NCI-H2196 treated with DMSO at 0.1 percent for 48 hours (cell line): ENCODE measurements around the gene CCNY.

Source experiments
- DNase-seq: peaks from one replicate; lab custom pipeline; 2025; ENCODE audit not compliant: unreplicated experiment; lab: John Stamatoyannopoulos, UW

Gene CCNY

GRCh38 chr10:35467186-35467585 lies 130.9 kb downstream of the CCNY start:
- no peak for DNase-seq

- DNase-seq: no peak
These were observed 134.1 kb downstream of the CCNY start for GRCh38 chr10:35470248-35470924.

- DNase-seq: no peak
These were observed 134.6 kb downstream of the CCNY start for GRCh38 chr10:35470925-35471315.

- no peak for DNase-seq
These were observed 135.1 kb downstream of the CCNY start for GRCh38 chr10:35471435-35471834.

GRCh38 chr10:35480142-35480541 lies 143.8 kb downstream of the CCNY start:
- DNase-seq: no peak

GRCh38 chr10:35481413-35481812 lies 145.1 kb downstream of the CCNY start:
- no peak for DNase-seq

GRCh38 chr10:35486297-35486990 lies 150.1 kb downstream of the CCNY start:
- DNase-seq: no peak

GRCh38 chr10:35487336-35488034 lies 151.2 kb downstream of the CCNY start:
- DNase-seq: no peak

GRCh38 chr10:35488228-35488627 lies 151.9 kb downstream of the CCNY start:
- no peak for DNase-seq

- no peak for DNase-seq
These were observed 156.3 kb downstream of the CCNY start for GRCh38 chr10:35492386-35493195.

- no peak for DNase-seq
These were observed 157.1 kb downstream of the CCNY start for GRCh38 chr10:35493196-35494118.

GRCh38 chr10:35495521-35496119 lies 159.3 kb downstream of the CCNY start:
- no peak for DNase-seq

GRCh38 chr10:35497909-35498308 lies 161.6 kb downstream of the CCNY start:
- no peak for DNase-seq

GRCh38 chr10:35498693-35499092 lies 162.4 kb downstream of the CCNY start:
- no peak for DNase-seq

- DNase-seq: no peak
These were observed 165.6 kb downstream of the CCNY start for GRCh38 chr10:35501923-35502322.

- DNase-seq: no peak
These were observed 166.4 kb downstream of the CCNY start for GRCh38 chr10:35502692-35503091.

GRCh38 chr10:35503578-35503977 lies 167.3 kb downstream of the CCNY start:
- no peak for DNase-seq

- DNase-seq: no peak
These were observed 167.8 kb downstream of the CCNY start for GRCh38 chr10:35504132-35504531.

GRCh38 chr10:35505241-35505873 lies 169.0 kb downstream of the CCNY start:
- DNase-seq: no peak
